ENCODE measurements around the gene RELCH. TPM values are rescaled to one million over a fixed set of nuclear protein-coding genes. Genes with fewer than 3 reads are reported as not detected.

RELCH gene
- total and polyA plus RNA-seq, 10 of the 15 experiments (the other 5 are each of a cell fraction or from before 2014, with no cell fraction given), result 3.1 to 23.6 (median 14.5) TPM

DNA sequence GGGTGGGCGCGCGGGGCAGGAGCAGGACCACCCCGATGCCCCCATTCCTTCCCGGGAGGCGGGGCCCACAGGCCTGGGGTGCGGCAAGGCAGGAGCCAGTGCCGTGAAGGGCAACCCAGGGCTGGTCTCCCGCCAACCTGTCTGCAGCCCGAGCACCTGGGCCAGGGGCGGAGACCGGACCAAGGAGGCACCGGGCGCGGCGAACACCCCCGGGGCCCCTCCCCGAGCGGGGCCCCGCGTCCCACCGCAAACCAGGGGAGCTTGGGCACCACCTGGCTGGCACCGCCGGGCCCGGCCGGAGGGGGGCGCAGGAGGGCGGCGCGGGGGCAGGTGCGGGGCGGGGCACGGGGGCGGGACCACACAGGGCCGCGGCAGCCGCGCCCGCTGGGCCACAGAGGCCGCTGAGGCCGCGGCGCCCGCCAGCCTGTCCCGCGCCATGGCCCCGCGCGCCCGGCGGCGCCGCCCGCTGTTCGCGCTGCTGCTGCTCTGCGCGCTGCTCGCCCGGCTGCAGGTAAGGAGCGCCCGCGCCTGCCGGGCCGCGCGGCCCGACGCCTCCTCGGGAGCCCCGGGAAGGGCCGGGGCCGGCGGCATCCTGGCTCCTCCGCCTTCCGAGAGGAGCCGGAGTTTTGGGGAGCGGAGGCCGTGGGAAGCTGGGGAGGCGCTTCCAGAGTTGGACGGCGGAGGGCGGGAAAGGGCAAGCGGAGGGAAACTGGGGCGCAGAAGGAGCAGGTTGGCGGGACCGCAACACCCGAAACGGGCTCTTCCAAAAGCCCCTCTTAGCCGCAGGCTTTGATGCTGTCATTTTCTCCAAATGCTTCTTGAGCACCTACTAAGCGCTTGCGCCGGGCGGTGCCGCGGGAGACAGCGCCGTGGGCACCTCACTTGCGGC lies 138.1 kb downstream of the RELCH start, which contains the start of gene TNFRSF11A (continued):
- TF ChIP-seq, protein P1, sequence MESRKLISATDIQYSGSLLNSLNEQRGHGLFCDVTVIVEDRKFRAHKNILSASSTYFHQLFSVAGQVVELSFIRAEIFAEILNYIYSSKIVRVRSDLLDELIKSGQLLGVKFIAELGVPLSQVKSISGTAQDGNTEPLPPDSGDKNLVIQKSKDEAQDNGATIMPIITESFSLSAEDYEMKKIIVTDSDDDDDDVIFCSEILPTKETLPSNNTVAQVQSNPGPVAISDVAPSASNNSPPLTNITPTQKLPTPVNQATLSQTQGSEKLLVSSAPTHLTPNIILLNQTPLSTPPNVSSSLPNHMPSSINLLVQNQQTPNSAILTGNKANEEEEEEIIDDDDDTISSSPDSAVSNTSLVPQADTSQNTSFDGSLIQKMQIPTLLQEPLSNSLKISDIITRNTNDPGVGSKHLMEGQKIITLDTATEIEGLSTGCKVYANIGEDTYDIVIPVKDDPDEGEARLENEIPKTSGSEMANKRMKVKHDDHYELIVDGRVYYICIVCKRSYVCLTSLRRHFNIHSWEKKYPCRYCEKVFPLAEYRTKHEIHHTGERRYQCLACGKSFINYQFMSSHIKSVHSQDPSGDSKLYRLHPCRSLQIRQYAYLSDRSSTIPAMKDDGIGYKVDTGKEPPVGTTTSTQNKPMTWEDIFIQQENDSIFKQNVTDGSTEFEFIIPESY (IDR thresholded peaks at IDR 0.05), result 0 out of 2 replicates have a peak, but pooled peaks have one; percentile 46
- TF ChIP-seq RCOR1 (conservative IDR thresholded peaks at IDR 0.05; ENCODE audit: low read depth, low read length), result no peak
- TF ChIP-seq HDAC2 (IDR thresholded peaks at IDR 0.05), result no peak
- TF ChIP-seq, protein P2, sequence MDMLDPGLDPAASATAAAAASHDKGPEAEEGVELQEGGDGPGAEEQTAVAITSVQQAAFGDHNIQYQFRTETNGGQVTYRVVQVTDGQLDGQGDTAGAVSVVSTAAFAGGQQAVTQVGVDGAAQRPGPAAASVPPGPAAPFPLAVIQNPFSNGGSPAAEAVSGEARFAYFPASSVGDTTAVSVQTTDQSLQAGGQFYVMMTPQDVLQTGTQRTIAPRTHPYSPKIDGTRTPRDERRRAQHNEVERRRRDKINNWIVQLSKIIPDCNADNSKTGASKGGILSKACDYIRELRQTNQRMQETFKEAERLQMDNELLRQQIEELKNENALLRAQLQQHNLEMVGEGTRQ (IDR thresholded peaks at IDR 0.05; ENCODE audit: borderline replicate concordance, low read depth, low read length), result no peak
- TF ChIP-seq SMC3 (IDR thresholded peaks at IDR 0.05; ENCODE audit: borderline replicate concordance, low read length), result peak; percentile 11; the same call in 1 of the 2 replicates
- peak; percentile 28 for TF ChIP-seq GATAD2B (conservative IDR thresholded peaks at IDR 0.05; ENCODE audit: low read depth)
- no peak; the same call in 1 of the 2 replicates for TF ChIP-seq RUNX3 (IDR thresholded peaks at IDR 0.05; ENCODE audit: low read length)
- TF ChIP-seq, protein P3, sequence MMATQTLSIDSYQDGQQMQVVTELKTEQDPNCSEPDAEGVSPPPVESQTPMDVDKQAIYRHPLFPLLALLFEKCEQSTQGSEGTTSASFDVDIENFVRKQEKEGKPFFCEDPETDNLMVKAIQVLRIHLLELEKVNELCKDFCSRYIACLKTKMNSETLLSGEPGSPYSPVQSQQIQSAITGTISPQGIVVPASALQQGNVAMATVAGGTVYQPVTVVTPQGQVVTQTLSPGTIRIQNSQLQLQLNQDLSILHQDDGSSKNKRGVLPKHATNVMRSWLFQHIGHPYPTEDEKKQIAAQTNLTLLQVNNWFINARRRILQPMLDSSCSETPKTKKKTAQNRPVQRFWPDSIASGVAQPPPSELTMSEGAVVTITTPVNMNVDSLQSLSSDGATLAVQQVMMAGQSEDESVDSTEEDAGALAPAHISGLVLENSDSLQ (IDR thresholded peaks at IDR 0.05), result no peak
- no peak for TF ChIP-seq PAX8 (IDR thresholded peaks at IDR 0.05)
- peak; percentile 32; the same call in 1 of the 2 replicates for TF ChIP-seq EED (IDR thresholded peaks at IDR 0.05; ENCODE audit: low read depth)
- TF ChIP-seq LARP7 (IDR thresholded peaks at IDR 0.05), result peak; percentile 4; the same call in 1 of the 2 replicates
- no peak for TF ChIP-seq CHD2 (IDR thresholded peaks at IDR 0.05; ENCODE audit: borderline replicate concordance, low read depth, low read length)
- TF ChIP-seq EGR1 (IDR thresholded peaks at IDR 0.05; ENCODE audit: borderline replicate concordance in 1 of 2, low read depth in 2 of 2, low read length in 2 of 2), result peak in 1 of 2 experiments; percentile 74; a peak in 2 of 3 replicates
- no peak for TF ChIP-seq TBL1XR1 (IDR thresholded peaks at IDR 0.05; ENCODE audit: low read depth, low read length)
- TF ChIP-seq NR2C2 (IDR thresholded peaks at IDR 0.05; ENCODE audit: borderline replicate concordance, control insufficient read depth, insufficient read length, low read depth), result no peak
- TF ChIP-seq JUNB (IDR thresholded peaks at IDR 0.05), result no peak
- no peak for TF ChIP-seq STAT3 (IDR thresholded peaks at IDR 0.05; ENCODE audit: low read depth, low read length)
- peak; percentile 36 for TF ChIP-seq RAD21 (IDR thresholded peaks at IDR 0.05; ENCODE audit: insufficient read depth, low read depth, low read length)
- TF ChIP-seq IKZF1 (conservative IDR thresholded peaks at IDR 0.05), result peak; percentile 69
- TF ChIP-seq YY1 (IDR thresholded peaks at IDR 0.05; ENCODE audit: low read depth, low read length), result 0 out of 2 replicates have a peak, but pooled peaks have one; percentile 21
- no peak for TF ChIP-seq FOXM1 (IDR thresholded peaks at IDR 0.05; ENCODE audit: low read depth, low read length)
- TF ChIP-seq ZBED1 (IDR thresholded peaks at IDR 0.05; ENCODE audit: borderline replicate concordance), result no peak
- TF ChIP-seq, protein P4, sequence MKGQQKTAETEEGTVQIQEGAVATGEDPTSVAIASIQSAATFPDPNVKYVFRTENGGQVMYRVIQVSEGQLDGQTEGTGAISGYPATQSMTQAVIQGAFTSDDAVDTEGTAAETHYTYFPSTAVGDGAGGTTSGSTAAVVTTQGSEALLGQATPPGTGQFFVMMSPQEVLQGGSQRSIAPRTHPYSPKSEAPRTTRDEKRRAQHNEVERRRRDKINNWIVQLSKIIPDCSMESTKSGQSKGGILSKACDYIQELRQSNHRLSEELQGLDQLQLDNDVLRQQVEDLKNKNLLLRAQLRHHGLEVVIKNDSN (IDR thresholded peaks at IDR 0.05; ENCODE audit: borderline replicate concordance, extremely low read length, insufficient read depth, low read depth, low read length), result no peak
- no peak for TF ChIP-seq CEBPB (IDR thresholded peaks at IDR 0.05; ENCODE audit: borderline replicate concordance in 1 of 2, low read depth in 2 of 2, low read length in 2 of 2)
- TF ChIP-seq MEF2A (IDR thresholded peaks at IDR 0.05; ENCODE audit: insufficient read depth, low read depth, low read length), result no peak
